HepG2 (cell line): ENCODE data around the gene TMEM143. TPM values are rescaled to one million over a fixed set of nuclear protein-coding genes. Genes with fewer than 3 reads are reported as not detected.

Experiments used
- ADNP ChIP-seq: sonication (generic); formaldehyde crosslinking; IDR thresholded peaks from 2 replicates; pipeline ENCODE4 v1.4.0; 2020; ENCODE audit warnings: missing genetic modification reagents
- AGO2 ChIP-seq: fragments of 200-400 bp; formaldehyde crosslinking; optimal IDR thresholded peaks from 2 replicates; pipeline ENCODE3; 2017; ENCODE audit warnings: mild to moderate bottlenecking, low read depth, low read length, moderate library complexity
- ARNT2 ChIP-seq: sonication (generic); formaldehyde crosslinking; IDR thresholded peaks from 2 replicates; pipeline ENCODE4 v1.8.0; 2022; ENCODE audit warnings: mild to moderate bottlenecking, low read depth, missing genetic modification reagents, moderate library complexity
- CTCF ChIP-seq: sonication (generic); formaldehyde crosslinking; IDR thresholded peaks from 2 replicates; pipeline ENCODE4 v1.5.0; 2020; ENCODE audit warnings: mild to moderate bottlenecking, missing genetic modification reagents, moderate library complexity
- DMAP1 ChIP-seq: IDR thresholded peaks from 2 replicates; pipeline ENCODE4 v1.6.1; 2016
- ELF1 ChIP-seq: sonication (generic); formaldehyde crosslinking; IDR thresholded peaks from 2 replicates; pipeline ENCODE4 v1.4.0; 2020; ENCODE audit warnings: missing genetic modification reagents
- HNRNPUL1 ChIP-seq: fragments of 200-400 bp; formaldehyde crosslinking; IDR thresholded peaks from 2 replicates; pipeline ENCODE4 v1.6.1; 2017; ENCODE audit warnings: low read depth, mild to moderate bottlenecking, low read length, moderate library complexity
- JUNB ChIP-seq: sonication (generic); formaldehyde crosslinking; IDR thresholded peaks from 2 replicates; pipeline ENCODE4 v1.8.0; 2022; ENCODE audit warnings: missing genetic modification reagents, mild to moderate bottlenecking, borderline replicate concordance
- KDM2A ChIP-seq: sonication (generic); formaldehyde crosslinking; IDR thresholded peaks from 2 replicates; pipeline ENCODE4 v1.4.0; 2020; ENCODE audit warnings: low read depth, missing genetic modification reagents, borderline replicate concordance
- KLF6 ChIP-seq: IDR thresholded peaks from 2 replicates; pipeline ENCODE4 v1.8.0; 2016; ENCODE audit warnings: missing biosample characterization, missing genetic modification reagents
- MAX ChIP-seq: IDR thresholded peaks from 2 replicates; pipeline ENCODE4 v1.6.1; 2012; ENCODE audit warnings: inconsistent platforms
- MED8 ChIP-seq: sonication (generic); formaldehyde crosslinking; IDR thresholded peaks from 2 replicates; pipeline ENCODE4 v1.8.1; 2023; ENCODE audit warnings: mild to moderate bottlenecking, missing genetic modification reagents; ENCODE audit not compliant: insufficient replicate concordance
- MYPOP ChIP-seq: sonication (generic); formaldehyde crosslinking; IDR thresholded peaks from 2 replicates; pipeline ENCODE4 v1.8.1; 2023; ENCODE audit warnings: mild to moderate bottlenecking, moderate library complexity, missing genetic modification reagents
- NFATC3 ChIP-seq: sonication (generic); formaldehyde crosslinking; IDR thresholded peaks from 2 replicates; pipeline ENCODE4 v1.5.1; 2020; ENCODE audit warnings: mild to moderate bottlenecking, missing genetic modification reagents
- NONO ChIP-seq, 2 experiments: fragments of 450-650 bp in 1 of 2; sonication (generic) in 1 of 2; formaldehyde crosslinking in 1 of 2; IDR thresholded peaks in 1 of 2; conservative IDR thresholded peaks in 1 of 2; 2 replicates each; pipeline versions ENCODE4 v1.6.1 to v1.8.0; 2017 to 2022; ENCODE audit warnings: mild to moderate bottlenecking in 1 of 2, missing genetic modification reagents in 1 of 2, moderate library complexity in 1 of 2
- ONECUT2 ChIP-seq: sonication (generic); formaldehyde crosslinking; IDR thresholded peaks from 2 replicates; pipeline ENCODE4 v1.4.0; 2020; ENCODE audit warnings: missing genetic modification reagents
- PAX8 ChIP-seq: sonication (generic); formaldehyde crosslinking; IDR thresholded peaks from 2 replicates; pipeline ENCODE4 v1.8.0; 2022; ENCODE audit warnings: mild to moderate bottlenecking, missing genetic modification reagents, borderline replicate concordance
- PHF21A ChIP-seq: sonication (generic); formaldehyde crosslinking; IDR thresholded peaks from 2 replicates; pipeline ENCODE4 v1.5.0; 2020; ENCODE audit warnings: mild to moderate bottlenecking, missing genetic modification reagents
- RARA ChIP-seq: IDR thresholded peaks from 2 replicates; pipeline ENCODE4 v1.6.1; 2016; ENCODE audit warnings: missing genetic modification reagents, missing compliant biosample characterization
- SALL1 ChIP-seq: sonication (generic); formaldehyde crosslinking; IDR thresholded peaks from 2 replicates; pipeline ENCODE4 v1.8.0; 2022; ENCODE audit warnings: mild to moderate bottlenecking, missing genetic modification reagents
- SKI ChIP-seq: fragments of 450-650 bp; IDR thresholded peaks from one replicate; pipeline ENCODE4 v1.6.1; 2018; ENCODE audit warnings: mild to moderate bottlenecking; ENCODE audit not compliant: partially characterized antibody
- SKIL ChIP-seq: sonication (generic); formaldehyde crosslinking; IDR thresholded peaks from 2 replicates; pipeline ENCODE4 v1.8.0; 2022; ENCODE audit warnings: missing genetic modification reagents, mild to moderate bottlenecking, moderate library complexity, borderline replicate concordance
- SP4 ChIP-seq: sonication (generic); formaldehyde crosslinking; IDR thresholded peaks from 2 replicates; pipeline ENCODE4 v1.8.1; 2023; ENCODE audit warnings: mild to moderate bottlenecking, missing genetic modification reagents
- ZNF530 ChIP-seq: sonication (generic); formaldehyde crosslinking; IDR thresholded peaks from 2 replicates; pipeline ENCODE4 v1.5.0; 2020; ENCODE audit warnings: low read depth, mild to moderate bottlenecking, missing genetic modification reagents
- ZNF567 ChIP-seq: sonication (generic); formaldehyde crosslinking; IDR thresholded peaks from 2 replicates; pipeline ENCODE4 v1.8.1; 2023; ENCODE audit warnings: mild to moderate bottlenecking, missing genetic modification reagents, borderline replicate concordance
- ZSCAN20 ChIP-seq: sonication (generic); formaldehyde crosslinking; IDR thresholded peaks from 2 replicates; pipeline ENCODE4 v1.4.0; 2020; ENCODE audit warnings: missing genetic modification reagents, mild to moderate bottlenecking, borderline replicate concordance
- polyA plus RNA-seq, 8 experiments: library from polyadenylated mRNA; depleted of rRNA in 3 of 8; stranded (reverse) in 7 of 8; unstranded in 1 of 8; fragments of >200 nt; fragmentation: Illumina TruSeq in 4 of 8; extraction: Trizol in 4 of 8; gene quantifications; 2 replicates each; pipeline versions ENCODE4 v1.2.1 to v1.2.3, GENCODE V29; 2011 to 2016; ENCODE audit warnings: low read depth in 4 of 8, missing spikeins in 1 of 8, mixed read lengths in 1 of 8; ENCODE audit not compliant: insufficient read depth in 1 of 8
- total RNA-seq, 5 experiments: library from RNA; depleted of rRNA; stranded (reverse); fragments of >200 nt; fragmentation: Illumina TruSeq; extraction: Trizol; gene quantifications; 2 replicates each; pipeline ENCODE4 v1.2.3, GENCODE V29; 2016; ENCODE audit warnings: low read depth in 1 of 5

Gene TMEM143
- total and polyA plus RNA-seq, 2 of the 13 experiments (the other 11 are each of a cell fraction or from before 2014, with no cell fraction given) = 7.7 to 11.3 TPM

- TF ChIP-seq SKIL (CRISPR knock-in tag) = no peak
- TF ChIP-seq ADNP (CRISPR knock-in tag) = no peak
- 0 out of 2 replicates have a peak, but pooled peaks have one; percentile 16 for TF ChIP-seq NFATC3 (CRISPR knock-in tag)
- no peak for TF ChIP-seq ZSCAN20 (CRISPR knock-in tag)
- TF ChIP-seq NONO (IDR thresholded peaks at IDR 0.05) = no peak
- TF ChIP-seq NONO (CRISPR knock-in tag; conservative IDR thresholded peaks at IDR 0.05) = no peak
- TF ChIP-seq KLF6 = peak; percentile 62; the same call in 1 of the 2 replicates
- no peak for TF ChIP-seq RARA (CRISPR knock-in tag)
- no peak for TF ChIP-seq MED8 (CRISPR knock-in tag)
- no peak for TF ChIP-seq ELF1 (CRISPR knock-in tag)
- peak; percentile 43; the same call in 1 of the 2 replicates for TF ChIP-seq MYPOP (CRISPR knock-in tag)
- TF ChIP-seq KDM2A (CRISPR knock-in tag) = peak; percentile 74
- no peak for TF ChIP-seq DMAP1 (CRISPR knock-in tag)
- TF ChIP-seq ONECUT2 (CRISPR knock-in tag) = 0 out of 2 replicates have a peak, but pooled peaks have one; percentile 7
- TF ChIP-seq AGO2 = peak; percentile 42
- TF ChIP-seq CTCF (CRISPR knock-in tag) = peak; percentile 90
- peak; percentile 47 for TF ChIP-seq MAX
- TF ChIP-seq PHF21A (CRISPR knock-in tag) = no peak
- TF ChIP-seq HNRNPUL1 = no peak
- TF ChIP-seq PAX8 (CRISPR knock-in tag) = no peak
- no peak for TF ChIP-seq ZNF530 (CRISPR knock-in tag)
- no peak for TF ChIP-seq JUNB (CRISPR knock-in tag)
- peak; percentile 30; the same call in 1 of the 2 replicates for TF ChIP-seq SALL1 (CRISPR knock-in tag)
- TF ChIP-seq SKI = no peak
- TF ChIP-seq ZNF567 = no peak
- TF ChIP-seq ARNT2 (CRISPR knock-in tag) = 0 out of 2 replicates have a peak, but pooled peaks have one; percentile 23
- peak; percentile 31; the same call in 1 of the 2 replicates for TF ChIP-seq SP4 (CRISPR knock-in tag)
Measured at GRCh38 chr19:48290771-48291488, 72.8 kb downstream of the TMEM143 start (continued).
